NCI-H1105 (cell line): ENCODE measurements around the gene NECTIN3.

Experiments
- DNase-seq: peaks from one replicate; lab custom pipeline; 2025; lab: John Stamatoyannopoulos, UW

NECTIN3 gene

GRCh38 chr3:111071257-111072030, at the start of gene NECTIN3:
TSS of gene NECTIN3 (plus strand) at chr3:111071816. CDS start at chr3:111072018, 202 bp downstream.
- peak; percentile 98 for DNase-seq

GRCh38 chr3:111027868-111028267, 43.7 kb upstream of the NECTIN3 start:
- DNase-seq: no peak

GRCh38 chr3:111031538-111031937, 40.1 kb upstream of the NECTIN3 start:
- DNase-seq: no peak

- no peak for DNase-seq
These were observed 38.9 kb upstream of the NECTIN3 start for GRCh38 chr3:111032677-111033076.

GRCh38 chr3:111033470-111034050, 38.1 kb upstream of the NECTIN3 start:
- no peak for DNase-seq

GRCh38 chr3:111035316-111035715, 36.3 kb upstream of the NECTIN3 start:
- DNase-seq: no peak

GRCh38 chr3:111035902-111036301, 35.7 kb upstream of the NECTIN3 start:
- DNase-seq: no peak

- DNase-seq: no peak
These were observed 30.7 kb upstream of the NECTIN3 start for GRCh38 chr3:111040959-111041358.

GRCh38 chr3:111045564-111045963, 26.1 kb upstream of the NECTIN3 start:
- DNase-seq: no peak

GRCh38 chr3:111047042-111047441, 24.6 kb upstream of the NECTIN3 start:
- DNase-seq: no peak

GRCh38 chr3:111047812-111048435, 23.7 kb upstream of the NECTIN3 start:
- no peak for DNase-seq

- DNase-seq: no peak
These were observed 20.3 kb upstream of the NECTIN3 start for GRCh38 chr3:111051354-111051753.

GRCh38 chr3:111068574-111068973, 3.0 kb upstream of the NECTIN3 start:
- no peak for DNase-seq

GRCh38 chr3:111069974-111070771, 1.4 kb upstream of the NECTIN3 start:
- DNase-seq: no peak

GRCh38 chr3:111070772-111071256, 802 bp upstream of the NECTIN3 start:
- DNase-seq: peak; percentile 56

GRCh38 chr3:111072031-111072921, 660 bp downstream of the NECTIN3 start:
- peak; percentile 53 for DNase-seq

GRCh38 chr3:111073218-111073617, 1.6 kb downstream of the NECTIN3 start:
- DNase-seq: no peak

- DNase-seq: no peak
These were observed 5.1 kb downstream of the NECTIN3 start for GRCh38 chr3:111076732-111077131.

- no peak for DNase-seq
These were observed 5.8 kb downstream of the NECTIN3 start for GRCh38 chr3:111077369-111077768.

- no peak for DNase-seq
These were observed 8.8 kb downstream of the NECTIN3 start for GRCh38 chr3:111080413-111080812.

GRCh38 chr3:111081008-111081545, 9.5 kb downstream of the NECTIN3 start:
- no peak for DNase-seq
